ENCODE measurements around the gene CLEC1B.
"Not testable (repeated sequence)": the region's sequence is repeated elsewhere in the genome, so short reads cannot be mapped to it uniquely, and the experiment has no call there.

CLEC1B gene

GRCh38 chr12:9999016-9999415 lies at the start of gene CLEC1B:
Gene CLEC1B (minus strand): TSS chr12:9999121. CDS start chr12:9999100, 21 bp downstream.
- intact Hi-C loops (cut with DNase I), result no loop called here
- no peak for DNase-seq

- intact Hi-C loops (cut with DNase I), result no loop called here
- DNase-seq, result no peak
Observed at GRCh38 chr12:10048526-10048925, 49.6 kb upstream of the CLEC1B start.

- DNase-seq, result no peak
- intact Hi-C loops (cut with DNase I), result no loop called here
Observed at GRCh38 chr12:10042167-10042566, 43.2 kb upstream of the CLEC1B start.

- no peak for DNase-seq
- intact Hi-C loops (cut with DNase I), result loop anchor here (5.0 kb wide), 1 partner anchor 103 kb away; no protein-coding TSS in a partner anchor
Observed at GRCh38 chr12:10033783-10034545, 35.0 kb upstream of the CLEC1B start.

GRCh38 chr12:10031771-10032175 lies 32.9 kb upstream of the CLEC1B start:
- intact Hi-C loops (cut with DNase I), result loop anchor here (5.0 kb wide), 1 partner anchor 106 kb away; no protein-coding TSS in a partner anchor

GRCh38 chr12:10031321-10031720 lies 32.4 kb upstream of the CLEC1B start:
- intact Hi-C loops (cut with DNase I), result loop anchor here (5.0 kb wide), 1 partner anchor 106 kb away; no protein-coding TSS in a partner anchor
- DNase-seq, result no peak

More at GRCh38 chr12:10031771-10032175, 32.9 kb upstream of the CLEC1B start:
- no peak for DNase-seq

- no peak for DNase-seq
- intact Hi-C loops (cut with DNase I), result loop anchor here (5.0 kb wide), 1 partner anchor 107 kb away; no protein-coding TSS in a partner anchor
Observed at GRCh38 chr12:10030446-10030845, 31.5 kb upstream of the CLEC1B start, which contains the start of gene CLEC9A. Gene CLEC9A (plus strand): TSS chr12:10030682. CDS start chr12:10052688, 22,006 bp downstream.

- intact Hi-C loops (cut with DNase I), result no loop called here
- DNase-seq, result no peak
Observed at GRCh38 chr12:10027721-10028120, 28.8 kb upstream of the CLEC1B start.

GRCh38 chr12:10027311-10027710 lies 28.4 kb upstream of the CLEC1B start:
- DNase-seq, result no peak
- intact Hi-C loops (cut with DNase I), result no loop called here

- intact Hi-C loops (cut with DNase I); DNase-seq: not testable (repeated sequence)
Observed at GRCh38 chr12:10026666-10027065, 27.7 kb upstream of the CLEC1B start.

- no peak for DNase-seq
- intact Hi-C loops (cut with DNase I), result no loop called here
Observed at GRCh38 chr12:10025236-10025635, 26.3 kb upstream of the CLEC1B start.

GRCh38 chr12:10021342-10021741 lies 22.4 kb upstream of the CLEC1B start:
- intact Hi-C loops (cut with DNase I), result no loop called here
- no peak for DNase-seq

- intact Hi-C loops (cut with DNase I), result no loop called here
- DNase-seq, result no peak
Observed at GRCh38 chr12:10018386-10018785, 19.5 kb upstream of the CLEC1B start.

GRCh38 chr12:10016881-10017280 lies 18.0 kb upstream of the CLEC1B start:
- DNase-seq, result no peak
- intact Hi-C loops (cut with DNase I), result no loop called here

- intact Hi-C loops (cut with DNase I), result no loop called here
- no peak for DNase-seq
Observed at GRCh38 chr12:10015450-10015849, 16.5 kb upstream of the CLEC1B start.

- no peak for DNase-seq
- intact Hi-C loops (cut with DNase I), result no loop called here
Observed at GRCh38 chr12:10012630-10013330, 13.9 kb upstream of the CLEC1B start.

GRCh38 chr12:10001171-10001776 lies 2.4 kb upstream of the CLEC1B start:
- no peak for DNase-seq
- intact Hi-C loops (cut with DNase I), result no loop called here

- intact Hi-C loops (cut with DNase I), result no loop called here
- DNase-seq, result no peak
Observed at GRCh38 chr12:9992296-9992695, 6.6 kb downstream of the CLEC1B start.

- intact Hi-C loops (cut with DNase I), result no loop called here
- no peak for DNase-seq
Observed at GRCh38 chr12:9991876-9992275, 7.0 kb downstream of the CLEC1B start.

GRCh38 chr12:9980126-9980525 lies 18.8 kb downstream of the CLEC1B start:
- no peak for DNase-seq
- intact Hi-C loops (cut with DNase I), result no loop called here

- intact Hi-C loops (cut with DNase I), result no loop called here
- DNase-seq, result no peak
Observed at GRCh38 chr12:9977916-9978315, 21.0 kb downstream of the CLEC1B start.

Data from posterior cingulate gyrus (tissue), 11 donors.